GM21515 (cell line): Measurements from ENCODE around the gene SHOC2.

Experiments
- ATAC-seq: cut with Tn5 transposase; IDR thresholded peaks from one replicate; pipeline ENCODE4 v1.9.1; 2021; ENCODE audit not compliant: unreplicated experiment

SHOC2 gene

GRCh38 chr10:110979611-110980010, 60.2 kb downstream of the SHOC2 start:
- ATAC-seq: no peak

- ATAC-seq: no peak
These were observed 61.4 kb downstream of the SHOC2 start for GRCh38 chr10:110980807-110981206.

- no peak for ATAC-seq
These were observed 64.1 kb downstream of the SHOC2 start for GRCh38 chr10:110983466-110983865.

- no peak for ATAC-seq
These were observed 66.3 kb downstream of the SHOC2 start for GRCh38 chr10:110985497-110986275.

GRCh38 chr10:110989016-110989415, 69.6 kb downstream of the SHOC2 start:
- no peak for ATAC-seq

- no peak for ATAC-seq
These were observed 72.8 kb downstream of the SHOC2 start for GRCh38 chr10:110992006-110992800.

GRCh38 chr10:110993024-110993693, 73.8 kb downstream of the SHOC2 start:
- ATAC-seq: no peak

- ATAC-seq: no peak
These were observed 75.1 kb downstream of the SHOC2 start for GRCh38 chr10:110994406-110995086.

GRCh38 chr10:110995301-110995700, 75.9 kb downstream of the SHOC2 start:
- ATAC-seq: no peak

GRCh38 chr10:110996256-110996655, 76.9 kb downstream of the SHOC2 start:
- ATAC-seq: no peak

- ATAC-seq: no peak
These were observed 84.6 kb downstream of the SHOC2 start for GRCh38 chr10:111004016-111004415.

- no peak for ATAC-seq
These were observed 88.1 kb downstream of the SHOC2 start for GRCh38 chr10:111007486-111007885.

GRCh38 chr10:111015181-111015580, 95.8 kb downstream of the SHOC2 start:
- ATAC-seq: no peak

- no peak for ATAC-seq
These were observed 97.7 kb downstream of the SHOC2 start for GRCh38 chr10:111017098-111017497.

- ATAC-seq: no peak
These were observed 98.6 kb downstream of the SHOC2 start for GRCh38 chr10:111018021-111018420.

- ATAC-seq: no peak
These were observed 103.7 kb downstream of the SHOC2 start for GRCh38 chr10:111023060-111023459.

- ATAC-seq: peak; percentile 62
These were observed 110.8 kb downstream of the SHOC2 start for GRCh38 chr10:111030042-111030750.

GRCh38 chr10:111034598-111035310, 115.3 kb downstream of the SHOC2 start:
- ATAC-seq: no peak

GRCh38 chr10:111035542-111035941, 116.1 kb downstream of the SHOC2 start:
- ATAC-seq: no peak

- no peak for ATAC-seq
These were observed 118.5 kb downstream of the SHOC2 start for GRCh38 chr10:111037858-111038257.
